ENCODE data around the gene AASS.

Gene AASS

GRCh38 chr7:122068999-122069398, 75.0 kb downstream of the AASS start:
- no peak overlapping the region for H3K4me3 ChIP-seq (ENCODE audit: low read depth, low read length)
- TF ChIP-seq CTCF (IDR thresholded peaks at IDR 0.05; ENCODE audit: low read depth, low read length) = no peak

DNA sequence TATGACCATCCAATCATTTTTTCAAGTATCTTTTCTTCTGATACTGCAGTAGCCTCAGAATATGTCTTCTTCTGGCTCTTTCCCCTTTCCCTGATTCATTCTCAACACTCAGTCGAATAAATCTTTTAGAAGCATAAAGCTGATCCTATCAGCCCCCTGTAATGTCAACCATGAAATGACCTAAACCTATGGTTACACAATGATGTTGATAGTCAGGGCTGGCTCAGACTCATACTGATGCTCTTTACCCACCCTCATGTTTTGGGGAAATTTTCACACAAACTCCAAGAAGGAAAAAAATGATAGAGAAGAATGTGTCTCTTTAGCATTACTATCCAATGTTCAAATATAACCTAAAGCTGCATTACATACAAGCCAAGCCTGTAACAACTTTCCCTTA, 76.0 kb downstream of the AASS start:
- H3K4me3 ChIP-seq (ENCODE audit: low read depth, low read length) = no peak overlapping the region
- no peak for TF ChIP-seq CTCF (IDR thresholded peaks at IDR 0.05; ENCODE audit: low read depth, low read length)

- no peak overlapping the region for H3K4me3 ChIP-seq (ENCODE audit: low read depth, low read length)
These were observed 77.0 kb downstream of the AASS start for GRCh38 chr7:122067077-122067476.

DNA sequence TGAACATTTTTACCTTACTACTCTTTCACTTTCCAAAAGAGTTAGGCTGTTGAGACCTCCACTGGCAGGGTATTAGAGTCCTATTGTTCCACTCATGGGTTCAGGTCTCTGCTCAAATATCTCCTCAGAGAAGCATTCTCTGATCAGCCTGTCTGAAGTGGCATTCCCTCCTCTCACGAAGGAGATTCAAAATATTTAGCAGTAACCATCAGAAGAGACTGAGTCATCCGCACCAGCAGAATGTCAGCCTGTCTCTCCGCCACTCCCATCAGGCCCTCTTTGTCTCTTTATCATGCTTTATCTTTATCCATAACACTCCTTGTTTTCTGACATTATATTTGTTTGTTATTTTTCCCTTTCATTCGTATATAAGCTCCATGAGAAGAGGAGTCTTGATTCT, 79.1 kb downstream of the AASS start:
- TF ChIP-seq CTCF (IDR thresholded peaks at IDR 0.05; ENCODE audit: low read depth, low read length) = no peak
- no peak overlapping the region for H3K4me3 ChIP-seq (ENCODE audit: low read depth, low read length)

More at GRCh38 chr7:122067077-122067476, 77.0 kb downstream of the AASS start:
- TF ChIP-seq CTCF (IDR thresholded peaks at IDR 0.05; ENCODE audit: low read depth, low read length) = no peak

DNA sequence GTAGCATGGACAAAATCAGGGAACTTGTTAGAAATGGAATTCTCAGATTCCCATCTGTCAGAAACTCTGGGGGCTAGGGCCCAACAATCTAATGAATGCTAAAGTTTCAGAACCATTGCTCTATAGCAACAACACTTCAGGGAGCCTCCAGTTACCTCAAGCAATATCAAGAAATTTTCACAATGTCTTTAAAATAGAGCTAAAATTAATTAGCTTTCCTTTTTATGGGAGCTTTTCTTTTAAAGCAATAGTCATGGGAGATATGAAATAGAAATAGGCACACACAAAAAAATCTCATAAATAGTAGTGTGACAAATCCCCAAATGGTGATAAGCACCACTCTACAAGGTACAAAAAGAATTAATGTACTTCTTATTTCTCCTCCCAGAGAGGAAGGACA, 80.9 kb downstream of the AASS start:
- no peak overlapping the region for H3K4me3 ChIP-seq (ENCODE audit: low read depth, low read length)
- TF ChIP-seq CTCF (IDR thresholded peaks at IDR 0.05; ENCODE audit: low read depth, low read length) = no peak

- no peak overlapping the region for H3K4me3 ChIP-seq (ENCODE audit: low read depth, low read length)
- no peak for TF ChIP-seq CTCF (IDR thresholded peaks at IDR 0.05; ENCODE audit: low read depth, low read length)
These were observed 84.5 kb downstream of the AASS start for GRCh38 chr7:122059542-122059941.

DNA sequence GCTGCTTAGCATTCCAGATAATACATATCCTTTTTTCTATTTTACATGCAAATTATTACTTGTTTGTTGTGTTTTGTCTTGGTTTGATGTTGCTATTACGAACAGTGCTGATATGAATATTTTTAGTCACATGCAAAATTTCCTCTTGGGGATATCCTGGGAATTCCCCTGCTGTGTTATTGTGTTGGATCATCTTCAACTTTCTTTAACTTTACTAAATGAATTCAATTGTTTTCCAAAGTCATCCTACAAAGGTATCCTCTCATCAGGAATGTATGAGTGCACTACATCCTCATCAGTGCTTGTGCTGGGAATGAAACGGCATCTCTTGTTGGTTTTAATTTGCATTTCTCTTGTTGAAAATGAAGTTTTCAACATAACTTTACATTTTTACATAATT, 87.1 kb downstream of the AASS start:
- H3K4me3 ChIP-seq (ENCODE audit: low read depth, low read length) = no peak overlapping the region
- TF ChIP-seq CTCF (IDR thresholded peaks at IDR 0.05; ENCODE audit: low read depth, low read length) = no peak
